ENCODE data around the gene CMSS1.
"Not testable (repeated sequence)": the region's sequence is repeated elsewhere in the genome, so short reads cannot be mapped to it uniquely, and the experiment has no call there.

CMSS1 gene

GRCh38 chr3:100083209-100083608 is 265.5 kb downstream of the CMSS1 start:
- DNase-seq (ENCODE audit: low read depth): no peak

GRCh38 chr3:100084100-100084806 is 266.6 kb downstream of the CMSS1 start:
- DNase-seq (ENCODE audit: low read depth): no peak

- no peak for DNase-seq (ENCODE audit: low read depth)
Measured at GRCh38 chr3:100086401-100086800, 268.7 kb downstream of the CMSS1 start.

- no peak for DNase-seq (ENCODE audit: low read depth)
Measured at GRCh38 chr3:100087198-100087597, 269.5 kb downstream of the CMSS1 start.

GRCh38 chr3:100088735-100089368 is 271.2 kb downstream of the CMSS1 start:
- no peak for DNase-seq (ENCODE audit: low read depth)

- no peak for DNase-seq (ENCODE audit: low read depth)
Measured at GRCh38 chr3:100089812-100090668, 272.4 kb downstream of the CMSS1 start.

- no peak for DNase-seq (ENCODE audit: low read depth)
Measured at GRCh38 chr3:100090669-100091005, 273.0 kb downstream of the CMSS1 start.

- no peak for DNase-seq (ENCODE audit: low read depth)
Measured at GRCh38 chr3:100093831-100094230, 276.2 kb downstream of the CMSS1 start.

- not testable (repeated sequence) for DNase-seq (ENCODE audit: low read depth)
Measured at GRCh38 chr3:100096286-100096685, 278.6 kb downstream of the CMSS1 start.

GRCh38 chr3:100096866-100097265 is 279.2 kb downstream of the CMSS1 start:
- no peak for DNase-seq (ENCODE audit: low read depth)

GRCh38 chr3:100097919-100098783 is 280.5 kb downstream of the CMSS1 start:
- no peak for DNase-seq (ENCODE audit: low read depth)

- no peak for DNase-seq (ENCODE audit: low read depth)
Measured at GRCh38 chr3:100098784-100099070, 281.1 kb downstream of the CMSS1 start.

- DNase-seq (ENCODE audit: low read depth): no peak
Measured at GRCh38 chr3:100099621-100100020, 282.0 kb downstream of the CMSS1 start.

GRCh38 chr3:100100425-100100824 is 282.8 kb downstream of the CMSS1 start:
- DNase-seq (ENCODE audit: low read depth): no peak

GRCh38 chr3:100102757-100103156 is 285.1 kb downstream of the CMSS1 start:
- DNase-seq (ENCODE audit: low read depth): no peak

- no peak for DNase-seq (ENCODE audit: low read depth)
Measured at GRCh38 chr3:100103558-100104441, 286.1 kb downstream of the CMSS1 start.

GRCh38 chr3:100104442-100104798 is 286.8 kb downstream of the CMSS1 start:
- no peak for DNase-seq (ENCODE audit: low read depth)

- no peak for DNase-seq (ENCODE audit: low read depth)
Measured at GRCh38 chr3:100104817-100105413, 287.3 kb downstream of the CMSS1 start.

GRCh38 chr3:100105501-100105900 is 287.8 kb downstream of the CMSS1 start:
- DNase-seq (ENCODE audit: low read depth): no peak

- no peak for DNase-seq (ENCODE audit: low read depth)
Measured at GRCh38 chr3:100106094-100106493, 288.4 kb downstream of the CMSS1 start.

All from stimulated activated CD4-positive, alpha-beta T cell treated with anti-CD3 and anti-CD28 coated beads, Interleukin-2, amount 100 ng/mL, for 4 hours (primary cell).